GM12878 (cell line): ENCODE data around the gene TNFRSF14.

ENCODE experiments used
- CREB1 ChIP-seq: IDR thresholded peaks from 2 replicates; pipeline ENCODE4 v1.6.1; 2012; ENCODE audit warnings: low read depth, mild to moderate bottlenecking, inconsistent platforms
- POLR2A ChIP-seq: IDR thresholded peaks from 2 replicates; pipeline ENCODE4 v1.6.1; 2011; ENCODE audit warnings: low read depth, mild to moderate bottlenecking, low read length
- TF ChIP-seq, protein P1 (sequence below): fragments of 450-650 bp; IDR thresholded peaks from 2 replicates; pipeline ENCODE4 v1.6.1; 2016; ENCODE audit warnings: mild to moderate bottlenecking
- TF ChIP-seq, protein P2 (sequence below): fragments of 450-650 bp; formaldehyde crosslinking; IDR thresholded peaks from 2 replicates; pipeline ENCODE4 v1.4.0; 2020; ENCODE audit warnings: mild to moderate bottlenecking, moderate library complexity

DNA sequence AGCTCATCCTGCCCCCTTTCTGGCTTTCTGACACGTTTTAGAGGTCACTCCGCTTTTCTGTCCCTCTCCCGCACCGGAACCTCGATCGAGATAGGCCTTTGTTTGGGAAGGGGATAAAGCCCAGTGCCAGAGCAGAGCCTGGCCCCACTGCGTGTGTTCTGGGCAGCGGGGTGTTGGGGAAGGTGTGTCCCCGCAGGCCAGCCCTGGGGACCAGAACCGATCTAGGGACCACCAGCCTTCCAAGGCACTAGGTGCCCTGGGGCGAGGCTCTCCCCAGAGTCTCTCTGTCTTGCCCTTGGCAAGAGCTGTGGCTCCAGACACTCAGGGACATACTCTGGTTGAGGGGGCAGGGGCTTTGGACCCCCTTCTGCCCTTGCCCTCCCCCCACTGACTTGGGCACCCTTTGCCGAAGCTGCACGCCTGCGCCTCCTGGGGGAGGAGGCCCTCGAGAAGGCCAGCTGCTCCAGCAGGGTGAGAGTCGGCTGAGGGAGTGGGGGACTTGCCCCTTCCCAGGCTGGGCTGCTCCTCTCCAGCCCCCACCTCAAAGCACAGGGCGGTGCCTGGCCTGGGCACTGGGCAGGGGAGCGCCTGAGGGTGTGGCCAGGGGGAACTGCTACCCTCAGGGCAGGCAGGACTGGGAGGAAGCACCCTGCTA lies 46.8 kb downstream of the TNFRSF14 start:
- TF ChIP-seq POLR2A, result no peak
- TF ChIP-seq CREB1, result no peak
- TF ChIP-seq, protein P1, sequence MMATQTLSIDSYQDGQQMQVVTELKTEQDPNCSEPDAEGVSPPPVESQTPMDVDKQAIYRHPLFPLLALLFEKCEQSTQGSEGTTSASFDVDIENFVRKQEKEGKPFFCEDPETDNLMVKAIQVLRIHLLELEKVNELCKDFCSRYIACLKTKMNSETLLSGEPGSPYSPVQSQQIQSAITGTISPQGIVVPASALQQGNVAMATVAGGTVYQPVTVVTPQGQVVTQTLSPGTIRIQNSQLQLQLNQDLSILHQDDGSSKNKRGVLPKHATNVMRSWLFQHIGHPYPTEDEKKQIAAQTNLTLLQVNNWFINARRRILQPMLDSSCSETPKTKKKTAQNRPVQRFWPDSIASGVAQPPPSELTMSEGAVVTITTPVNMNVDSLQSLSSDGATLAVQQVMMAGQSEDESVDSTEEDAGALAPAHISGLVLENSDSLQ, result no peak
- TF ChIP-seq, protein P2, sequence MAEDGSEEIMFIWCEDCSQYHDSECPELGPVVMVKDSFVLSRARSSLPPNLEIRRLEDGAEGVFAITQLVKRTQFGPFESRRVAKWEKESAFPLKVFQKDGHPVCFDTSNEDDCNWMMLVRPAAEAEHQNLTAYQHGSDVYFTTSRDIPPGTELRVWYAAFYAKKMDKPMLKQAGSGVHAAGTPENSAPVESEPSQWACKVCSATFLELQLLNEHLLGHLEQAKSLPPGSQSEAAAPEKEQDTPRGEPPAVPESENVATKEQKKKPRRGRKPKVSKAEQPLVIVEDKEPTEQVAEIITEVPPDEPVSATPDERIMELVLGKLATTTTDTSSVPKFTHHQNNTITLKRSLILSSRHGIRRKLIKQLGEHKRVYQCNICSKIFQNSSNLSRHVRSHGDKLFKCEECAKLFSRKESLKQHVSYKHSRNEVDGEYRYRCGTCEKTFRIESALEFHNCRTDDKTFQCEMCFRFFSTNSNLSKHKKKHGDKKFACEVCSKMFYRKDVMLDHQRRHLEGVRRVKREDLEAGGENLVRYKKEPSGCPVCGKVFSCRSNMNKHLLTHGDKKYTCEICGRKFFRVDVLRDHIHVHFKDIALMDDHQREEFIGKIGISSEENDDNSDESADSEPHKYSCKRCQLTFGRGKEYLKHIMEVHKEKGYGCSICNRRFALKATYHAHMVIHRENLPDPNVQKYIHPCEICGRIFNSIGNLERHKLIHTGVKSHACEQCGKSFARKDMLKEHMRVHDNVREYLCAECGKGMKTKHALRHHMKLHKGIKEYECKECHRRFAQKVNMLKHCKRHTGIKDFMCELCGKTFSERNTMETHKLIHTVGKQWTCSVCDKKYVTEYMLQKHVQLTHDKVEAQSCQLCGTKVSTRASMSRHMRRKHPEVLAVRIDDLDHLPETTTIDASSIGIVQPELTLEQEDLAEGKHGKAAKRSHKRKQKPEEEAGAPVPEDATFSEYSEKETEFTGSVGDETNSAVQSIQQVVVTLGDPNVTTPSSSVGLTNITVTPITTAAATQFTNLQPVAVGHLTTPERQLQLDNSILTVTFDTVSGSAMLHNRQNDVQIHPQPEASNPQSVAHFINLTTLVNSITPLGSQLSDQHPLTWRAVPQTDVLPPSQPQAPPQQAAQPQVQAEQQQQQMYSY (CRISPR knock-in tag), result no peak
